Hematopoietic multipotent progenitor cell treated with erythropoietin and hydrocortisone succinate and interleukin-3 and kit ligand, for 4 days (in vitro differentiated cells): ENCODE results near the gene PDE1C.
A peak's percentile ranks its signal among the peaks of the same experiment; 100 is the strongest.
"Not testable (repeated sequence)": the region's sequence is repeated elsewhere in the genome, so short reads cannot be mapped to it uniquely, and the experiment has no call there.

ENCODE experiments used
- DNase-seq: peaks from one replicate; pipeline ENCODE4 v3.0.0-alpha.2; 2015

PDE1C gene

DNA sequence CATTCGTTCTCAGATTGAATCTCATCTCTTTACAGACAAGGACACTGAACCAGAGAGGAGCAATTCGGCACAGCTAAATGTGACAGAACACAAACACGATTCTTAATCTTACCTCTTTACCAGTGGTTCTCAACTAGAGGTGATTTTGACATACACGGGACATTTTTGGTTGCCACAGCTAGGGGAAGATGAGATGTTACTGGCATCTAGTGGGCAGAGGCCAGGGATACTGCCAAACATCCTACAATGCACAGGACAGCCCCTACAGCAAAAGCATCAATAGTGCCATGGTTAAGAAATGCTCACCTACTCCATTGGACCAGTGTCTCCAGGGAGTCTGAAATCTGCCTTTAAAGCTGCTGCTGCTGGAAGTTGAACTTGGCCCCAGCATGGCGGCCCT lies 27.3 kb downstream of the PDE1C start:
- DNase-seq, result no peak

DNA sequence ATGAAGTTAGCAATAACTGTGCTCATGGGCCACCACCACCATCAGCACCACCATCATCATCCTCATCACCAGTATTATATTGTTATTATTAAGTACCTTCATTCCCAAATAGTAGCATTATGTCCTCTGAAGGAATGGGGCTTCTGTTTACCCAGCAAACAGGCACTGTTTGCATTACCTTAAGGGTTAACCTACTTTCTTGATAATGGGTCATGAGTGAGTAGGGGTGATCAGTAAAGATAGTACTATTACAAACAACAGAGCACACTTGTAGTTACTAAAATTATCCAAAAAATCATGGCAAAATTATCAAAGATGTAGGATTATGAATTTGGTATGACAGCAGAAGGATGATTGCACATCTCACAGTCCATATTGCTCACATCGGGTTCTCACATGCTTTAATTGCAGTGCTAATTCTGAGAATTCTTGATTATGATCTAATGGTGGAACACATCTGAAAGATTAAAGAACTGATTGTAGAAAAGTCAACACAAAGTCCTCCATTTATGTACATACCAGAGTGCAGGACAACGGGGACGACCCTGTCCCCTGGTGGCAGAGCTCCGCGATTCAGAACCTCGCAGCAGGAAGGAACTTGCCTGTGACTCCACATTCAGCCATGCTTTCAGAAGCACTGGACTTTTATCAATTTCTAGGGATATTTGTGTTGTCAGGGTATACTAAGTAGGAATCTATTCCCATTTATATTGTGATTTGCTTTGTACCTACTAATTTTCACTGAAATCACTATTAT lies 31.0 kb downstream of the PDE1C start:
- peak; percentile 29 for DNase-seq

DNA sequence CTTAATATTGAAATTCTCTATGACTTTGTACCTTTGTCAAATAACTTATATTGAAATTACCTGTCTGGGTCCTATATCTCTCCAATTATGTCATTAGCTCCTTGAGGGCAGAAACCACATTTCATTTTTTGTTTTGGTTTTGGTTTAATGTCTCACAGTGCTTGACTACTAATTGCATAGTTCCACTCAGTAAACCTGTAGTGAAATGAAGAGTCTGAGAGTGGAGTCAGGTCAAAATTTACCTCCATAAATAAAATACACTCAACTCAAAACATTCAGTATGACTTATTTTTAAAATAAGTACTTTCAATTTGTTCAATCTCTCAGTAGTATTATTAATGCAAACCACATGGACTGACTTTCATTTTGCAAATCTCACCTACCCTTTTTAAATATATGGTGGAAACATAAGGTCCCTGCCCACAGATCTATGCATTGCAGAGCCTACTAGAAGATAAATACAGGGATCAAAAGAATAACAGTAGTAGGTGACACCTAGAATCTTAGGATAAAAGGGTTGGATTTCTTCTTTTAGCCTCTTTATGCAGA lies 32.5 kb downstream of the PDE1C start:
- DNase-seq, result no peak

DNA sequence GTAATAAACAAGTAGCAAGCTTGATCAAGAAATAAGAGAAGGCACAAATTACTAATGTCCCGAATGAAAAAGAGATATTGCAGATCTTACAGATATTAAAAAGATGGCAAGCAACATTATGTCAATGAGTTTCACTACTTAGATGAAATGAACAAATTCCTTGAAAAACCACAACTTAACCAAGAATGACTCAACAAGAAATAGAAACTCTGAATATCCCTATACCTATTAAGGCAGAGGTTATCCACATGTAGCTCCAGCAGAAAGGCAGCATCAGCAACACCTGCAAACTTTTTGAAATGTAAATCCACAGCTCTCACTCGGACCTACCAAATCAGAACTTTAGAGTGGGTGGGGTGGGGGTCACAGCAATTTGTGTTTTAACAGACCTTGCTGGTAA lies 33.6 kb downstream of the PDE1C start:
- peak; percentile 61 for DNase-seq

DNA sequence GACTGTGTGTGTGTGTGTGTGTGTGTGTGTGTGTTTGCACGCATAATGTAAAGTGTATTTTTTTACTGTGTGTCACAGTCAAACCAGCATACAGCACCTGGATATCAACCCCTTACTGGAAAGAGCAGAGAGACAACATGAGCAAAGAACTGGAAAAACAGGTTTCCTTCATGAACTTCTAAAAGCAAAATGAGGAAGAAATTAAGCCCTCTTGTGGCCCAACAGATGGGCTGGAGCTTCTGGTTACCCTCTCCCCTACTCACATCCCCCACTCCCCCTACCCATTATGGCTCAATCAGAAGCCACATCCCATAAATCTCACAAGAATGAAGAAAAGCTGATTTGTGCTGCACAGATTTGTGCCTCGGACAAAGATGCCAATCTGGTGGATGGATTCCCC lies 36.2 kb downstream of the PDE1C start:
- DNase-seq, result no peak

DNA sequence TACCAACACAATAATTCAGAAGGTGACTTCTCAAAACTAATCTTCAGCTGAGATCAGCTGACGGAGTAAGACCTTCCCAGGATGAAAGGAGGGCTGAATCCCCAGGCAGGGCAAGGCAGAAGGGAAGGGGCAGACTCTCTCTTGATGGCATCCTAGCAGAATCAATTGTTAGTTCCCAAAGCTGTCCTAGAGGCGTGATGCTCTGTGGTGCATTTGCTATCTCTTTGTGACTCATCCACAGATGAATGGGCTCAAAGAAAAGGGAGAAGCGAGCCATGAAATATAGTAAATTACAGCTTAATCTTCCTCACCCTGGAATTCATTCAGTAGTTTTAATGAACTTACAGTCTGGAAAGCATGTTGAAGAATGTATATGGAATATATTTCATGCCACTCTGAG lies 37.2 kb downstream of the PDE1C start:
- DNase-seq, result no peak

DNA sequence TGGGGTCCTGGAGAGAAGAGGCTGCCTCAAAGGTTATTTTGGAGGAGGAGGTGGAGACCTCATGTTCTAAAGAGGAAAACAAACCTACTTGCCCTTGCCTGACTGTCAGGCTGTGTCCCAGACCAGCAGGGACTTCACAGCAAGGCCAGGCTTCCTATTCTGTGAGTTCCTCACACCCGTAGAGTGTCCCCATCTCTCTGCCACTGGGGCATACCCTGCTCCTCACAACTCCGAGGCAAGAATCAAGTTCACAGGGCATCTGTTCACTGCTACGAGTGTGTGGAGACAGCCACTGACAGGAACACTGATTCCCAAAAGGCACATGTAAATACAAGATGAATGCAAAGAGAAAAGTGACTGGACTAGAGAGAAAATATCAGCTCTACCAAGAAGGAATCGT lies 38.0 kb downstream of the PDE1C start:
- no peak for DNase-seq

DNA sequence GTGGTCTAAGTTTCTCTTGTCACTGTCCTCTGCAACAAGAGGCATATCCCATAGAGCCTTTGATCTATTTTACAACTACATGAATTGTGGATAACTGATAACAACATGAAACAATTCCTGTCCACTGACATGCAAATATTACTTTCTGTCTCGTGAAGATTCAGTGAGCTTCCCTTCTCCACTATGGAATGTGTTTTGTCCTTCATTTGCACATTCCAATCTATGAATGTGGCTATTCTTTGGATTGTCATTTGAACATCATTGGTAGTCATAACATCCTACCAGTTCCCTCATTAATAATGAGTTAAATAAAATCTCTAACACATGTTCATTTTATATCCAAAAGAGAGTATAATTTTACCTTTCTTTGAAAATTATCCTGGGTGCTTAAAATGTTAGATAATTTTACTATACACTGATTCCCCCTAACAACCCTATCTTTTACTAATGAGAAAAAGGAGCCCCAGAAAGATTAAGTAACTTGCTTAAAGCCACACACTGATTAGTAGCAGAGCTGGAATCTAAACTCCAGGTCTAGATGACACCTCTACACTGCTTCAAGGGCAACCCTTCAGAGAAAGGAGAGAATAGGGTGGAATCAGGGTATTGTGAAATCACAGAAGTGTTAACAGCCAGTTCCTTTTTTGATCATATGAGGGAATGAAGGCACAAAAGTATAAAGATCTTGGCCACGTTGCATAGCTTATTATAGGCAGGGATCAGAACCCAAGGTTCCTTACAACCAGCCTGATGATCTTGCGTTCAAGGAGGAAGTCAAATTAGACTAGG lies 39.1 kb downstream of the PDE1C start:
- DNase-seq, result peak; percentile 27

DNA sequence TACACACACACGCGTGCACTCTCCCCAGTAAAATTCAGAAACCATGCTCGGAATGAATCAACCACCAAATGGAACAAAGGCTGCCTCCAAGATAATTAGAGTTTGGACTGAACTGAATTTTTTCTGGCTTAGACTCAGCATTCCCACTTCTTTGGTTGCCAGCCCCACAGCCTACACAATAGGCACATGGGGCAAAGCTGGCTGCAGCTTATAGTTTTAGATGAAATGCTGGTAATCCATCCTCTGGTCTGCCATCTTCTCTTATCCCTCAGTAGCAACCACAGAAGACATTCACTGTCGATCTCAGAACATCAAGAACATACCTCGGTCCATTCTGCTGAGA lies 44.2 kb downstream of the PDE1C start:
- DNase-seq, result no peak

DNA sequence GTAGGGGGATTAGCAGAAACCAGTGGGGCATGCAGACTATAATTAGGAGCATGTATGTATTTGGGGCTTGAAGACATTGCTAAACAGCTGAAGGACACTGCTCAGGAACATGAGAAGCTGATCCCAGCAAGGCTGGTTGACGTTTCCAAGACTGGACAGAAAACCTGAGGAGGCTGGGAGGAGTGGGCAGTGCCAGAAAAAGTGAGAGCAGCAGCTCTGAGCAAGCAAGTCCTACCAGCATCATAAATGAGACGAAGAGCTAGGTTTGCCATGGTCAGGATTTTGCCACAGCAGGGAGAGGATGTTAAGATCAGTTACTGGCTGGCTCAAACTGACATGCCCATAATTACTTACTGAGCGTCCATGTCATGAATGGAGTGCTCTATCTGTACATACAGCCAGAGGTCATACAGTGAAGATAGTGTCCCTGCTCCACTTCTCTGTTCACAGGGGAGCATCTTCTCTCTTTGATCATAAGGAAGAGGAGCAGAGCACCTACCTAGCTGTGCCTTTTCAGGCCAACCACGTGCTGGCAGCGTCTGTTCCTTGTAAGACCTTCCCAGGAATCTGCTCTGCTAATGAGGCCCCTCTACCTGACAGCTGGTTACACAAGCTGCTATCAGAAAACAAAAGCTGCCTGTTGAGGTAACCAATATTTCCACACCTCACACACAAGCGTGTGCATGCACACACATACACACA lies 44.7 kb downstream of the PDE1C start:
- no peak for DNase-seq

DNA sequence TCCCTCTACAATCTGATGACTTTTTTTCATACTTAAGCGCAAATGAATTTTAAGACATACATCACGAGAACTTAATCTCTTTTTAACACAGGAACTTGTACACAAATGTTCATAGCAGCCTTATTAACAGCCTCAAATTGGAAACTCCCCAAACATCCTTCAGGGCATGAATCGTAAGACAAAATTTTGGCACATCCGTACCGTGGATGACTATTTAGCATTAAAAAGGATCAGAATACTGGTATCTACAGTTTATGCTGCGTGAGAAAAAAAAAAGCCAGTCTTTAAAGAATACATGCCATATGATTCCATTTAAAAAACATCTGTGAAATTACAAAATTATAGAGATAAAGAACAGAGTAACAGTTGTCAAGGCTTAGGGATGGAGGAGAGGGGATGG lies 46.8 kb downstream of the PDE1C start:
- DNase-seq, result no peak

DNA sequence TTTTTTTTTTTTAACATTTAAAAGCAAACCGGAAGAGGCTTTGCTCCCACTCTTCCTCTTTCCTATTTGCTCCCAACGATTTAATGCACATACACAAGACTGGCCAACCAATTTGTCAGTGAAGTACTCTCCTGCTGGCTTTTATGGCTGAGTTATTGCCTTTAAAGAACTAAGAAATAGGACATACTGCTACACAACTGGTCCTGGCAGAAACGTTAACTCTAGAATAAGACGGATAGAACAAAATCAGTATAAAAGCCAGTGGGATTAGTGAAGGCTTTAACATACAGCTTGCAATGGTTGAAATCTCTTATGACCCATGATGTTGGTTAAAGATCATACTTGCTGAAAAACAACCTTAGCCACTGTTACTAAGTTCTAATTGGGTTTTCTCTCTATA lies 47.2 kb downstream of the PDE1C start:
- DNase-seq, result no peak

DNA sequence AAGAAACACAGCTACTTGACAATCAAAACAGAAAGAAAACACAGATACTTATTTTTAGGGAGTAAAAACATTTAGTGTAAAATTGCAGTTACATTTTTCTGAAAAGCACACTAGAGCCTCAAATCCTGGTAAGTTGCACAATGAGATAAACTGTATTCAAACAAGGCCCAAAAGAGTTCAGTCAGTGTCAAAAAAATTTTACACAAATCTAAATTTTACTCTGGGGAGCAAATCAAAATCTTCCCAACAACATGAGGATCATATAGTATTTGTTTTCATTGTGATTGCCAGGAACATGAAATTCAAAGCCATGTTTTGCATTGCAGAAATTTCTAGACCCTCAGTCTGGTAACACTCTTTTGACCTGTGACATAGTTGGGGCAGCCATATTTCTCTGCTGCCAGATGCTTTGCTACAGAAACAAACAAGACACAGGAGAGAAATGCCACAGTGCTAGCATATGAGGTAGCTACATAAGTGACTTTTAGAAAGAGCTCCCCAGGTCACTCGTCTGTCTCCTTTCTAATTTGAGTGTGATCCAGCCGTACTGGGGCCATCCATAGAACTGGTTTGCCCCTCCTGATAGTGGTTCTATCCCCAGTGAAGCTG lies 49.6 kb downstream of the PDE1C start:
- no peak for DNase-seq

DNA sequence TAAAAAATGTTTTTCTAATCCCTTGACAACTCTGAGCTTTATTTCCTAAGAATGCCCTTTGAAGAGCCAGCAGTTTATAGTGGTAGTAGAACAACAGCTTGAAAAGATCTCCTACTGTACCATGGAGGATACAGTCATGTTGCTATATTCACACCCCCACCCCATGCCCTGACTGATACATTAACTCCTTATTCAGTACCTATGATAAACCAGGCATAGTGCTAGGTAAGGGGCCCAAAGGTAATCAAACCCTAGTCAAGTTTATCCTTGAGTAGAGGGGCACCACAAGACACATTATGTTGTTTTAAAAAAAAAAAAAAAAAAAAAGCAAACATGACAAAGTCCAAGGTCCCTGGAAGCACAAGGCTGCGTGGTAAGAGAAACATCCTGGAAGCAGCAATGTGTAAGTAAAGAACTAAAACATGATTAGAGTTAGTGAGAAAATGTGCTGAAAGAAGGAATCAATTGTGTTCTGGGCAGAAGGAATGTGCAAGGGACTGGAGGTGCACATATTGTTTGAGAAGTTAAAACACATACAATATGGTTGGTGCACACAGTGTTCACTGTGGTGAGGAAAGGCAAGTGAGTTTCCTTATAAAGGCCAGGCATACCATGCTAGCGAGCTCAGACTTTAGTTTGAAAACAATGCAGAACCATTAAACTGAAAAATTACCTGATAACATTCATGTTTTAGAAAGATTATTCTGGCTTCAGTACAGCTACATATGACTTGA lies 51.2 kb downstream of the PDE1C start:
- DNase-seq, result no peak

DNA sequence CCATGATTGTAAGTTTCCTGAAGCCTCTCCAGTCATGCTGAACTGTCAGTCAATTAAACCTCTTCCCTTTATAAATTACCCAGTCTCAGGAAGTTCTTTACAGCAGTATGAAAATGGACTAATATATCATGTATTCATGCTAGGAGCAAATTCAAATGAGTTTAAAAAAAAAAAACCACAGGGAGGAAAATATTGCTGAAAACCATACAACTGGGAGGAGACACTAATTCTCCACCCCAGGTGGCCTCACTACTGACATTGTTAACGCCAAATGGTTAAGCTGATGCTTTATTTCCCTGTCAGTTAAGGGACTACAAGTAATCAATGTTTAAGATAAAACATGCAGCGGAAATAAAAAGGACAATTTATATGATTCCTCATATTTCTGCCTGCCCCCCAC lies 55.1 kb downstream of the PDE1C start:
- DNase-seq, result no peak

DNA sequence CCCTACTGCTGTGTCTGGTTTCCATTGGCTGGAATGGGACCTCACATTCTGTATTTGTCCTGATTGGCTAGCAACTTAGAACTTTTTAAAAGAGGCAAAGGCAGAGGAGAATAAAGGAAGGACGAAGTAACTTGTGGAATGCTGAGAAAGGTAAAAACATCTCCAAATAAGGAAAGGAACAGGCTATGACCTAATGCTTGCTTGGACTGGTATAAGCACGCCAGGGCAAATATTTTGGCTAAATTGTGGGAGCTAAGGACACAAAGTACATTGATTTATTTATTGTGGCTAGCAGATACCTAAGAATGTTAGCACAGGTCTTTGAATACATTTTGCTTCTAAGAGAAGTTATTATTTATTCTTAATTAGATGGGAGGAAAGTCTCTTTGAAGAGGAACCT lies 56.7 kb downstream of the PDE1C start:
- DNase-seq, result not testable (repeated sequence)

DNA sequence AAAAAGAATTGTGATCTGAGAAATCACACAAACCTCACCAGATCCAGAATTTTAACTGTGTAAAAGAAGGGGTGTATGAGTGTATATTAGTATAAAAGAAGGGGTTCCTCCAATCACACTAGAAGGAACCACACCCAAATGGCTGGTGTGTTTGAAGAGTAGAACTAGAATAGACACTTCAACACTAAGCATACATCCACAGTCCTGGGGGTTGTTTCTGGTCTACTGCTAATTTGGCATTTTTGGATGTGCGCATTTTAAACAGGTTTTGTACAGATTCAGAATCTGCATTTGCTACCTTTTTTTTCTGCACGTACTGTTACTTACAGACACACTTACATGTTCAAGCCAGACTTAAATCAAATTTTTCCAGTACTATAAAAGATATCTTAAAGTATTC lies 64.6 kb downstream of the PDE1C start:
- DNase-seq, result no peak

DNA sequence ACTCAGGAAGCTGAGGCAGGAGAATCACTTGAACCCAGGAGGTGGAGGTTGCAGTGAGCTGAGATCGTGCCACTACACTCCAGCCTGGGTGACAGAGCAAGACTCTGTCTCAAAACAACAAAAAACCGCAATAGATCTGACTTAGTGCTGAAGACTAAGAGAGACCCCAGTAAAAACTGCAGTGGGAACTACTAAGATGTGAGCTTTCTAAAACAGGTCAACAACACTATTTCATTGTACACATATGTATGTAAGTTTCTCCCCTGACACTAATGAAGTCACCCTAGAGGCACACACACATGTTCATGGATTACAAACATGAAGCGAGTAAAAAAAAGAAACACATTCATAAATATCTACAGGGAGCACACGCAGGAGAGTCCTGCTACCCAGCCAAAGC lies 68.3 kb downstream of the PDE1C start:
- DNase-seq, result no peak

DNA sequence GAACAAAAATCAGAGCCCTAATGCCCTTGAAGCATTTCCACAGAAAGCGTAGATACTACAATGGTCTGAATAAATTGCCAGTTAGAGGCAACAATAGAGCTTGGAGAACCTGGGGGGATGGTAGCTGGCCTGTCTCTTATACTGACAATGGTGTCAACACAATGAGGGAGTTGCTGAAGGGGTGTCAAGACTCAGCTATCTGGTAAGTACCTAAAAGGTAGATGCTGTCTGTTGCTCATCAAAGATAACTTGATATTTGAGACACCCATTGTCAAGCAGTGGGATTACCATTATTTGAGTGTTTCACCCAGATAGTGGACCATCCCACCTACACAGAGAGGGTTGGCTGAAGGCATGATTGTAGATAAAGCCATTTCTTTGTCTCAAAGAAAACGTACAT lies 72.8 kb downstream of the PDE1C start:
- no peak for DNase-seq

DNA sequence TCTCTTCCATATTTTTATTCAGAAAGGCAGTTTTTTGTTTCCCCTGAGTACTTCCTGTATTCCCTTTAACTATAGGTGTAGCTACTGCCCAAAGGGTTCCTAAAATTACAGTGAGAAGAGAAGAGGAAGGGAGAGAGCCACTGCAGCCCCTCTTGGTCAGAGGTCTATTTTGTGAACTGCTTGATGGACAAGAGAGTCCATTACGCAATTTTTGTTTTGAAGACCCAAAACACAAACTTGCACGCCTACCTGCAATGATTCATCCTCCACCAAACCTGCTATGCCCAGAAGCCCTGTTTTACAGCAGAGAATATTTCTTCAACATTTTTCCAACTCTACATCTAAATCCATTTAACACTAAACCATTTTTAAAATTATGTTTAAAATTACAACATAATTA lies 75.1 kb downstream of the PDE1C start:
- DNase-seq, result no peak

DNA sequence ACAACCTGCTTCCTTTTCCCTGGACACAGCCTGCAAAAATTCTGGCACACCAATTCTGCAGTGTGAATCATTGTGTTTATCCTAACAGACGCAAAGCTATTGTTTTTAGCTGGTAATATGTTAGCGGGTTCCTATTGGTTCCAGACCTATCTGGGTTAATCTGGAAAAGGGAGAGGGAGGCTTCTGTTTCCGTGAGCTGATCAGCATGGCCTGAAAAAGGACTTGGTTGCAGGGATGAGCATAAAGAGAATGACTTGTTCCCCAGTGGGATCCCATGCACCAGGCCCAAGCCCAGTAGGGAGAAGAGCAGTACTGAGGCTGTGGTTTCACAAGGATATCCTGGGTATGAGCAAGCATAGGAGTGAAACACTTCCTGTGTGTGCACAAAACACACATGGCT lies 78.4 kb downstream of the PDE1C start:
- DNase-seq, result no peak

DNA sequence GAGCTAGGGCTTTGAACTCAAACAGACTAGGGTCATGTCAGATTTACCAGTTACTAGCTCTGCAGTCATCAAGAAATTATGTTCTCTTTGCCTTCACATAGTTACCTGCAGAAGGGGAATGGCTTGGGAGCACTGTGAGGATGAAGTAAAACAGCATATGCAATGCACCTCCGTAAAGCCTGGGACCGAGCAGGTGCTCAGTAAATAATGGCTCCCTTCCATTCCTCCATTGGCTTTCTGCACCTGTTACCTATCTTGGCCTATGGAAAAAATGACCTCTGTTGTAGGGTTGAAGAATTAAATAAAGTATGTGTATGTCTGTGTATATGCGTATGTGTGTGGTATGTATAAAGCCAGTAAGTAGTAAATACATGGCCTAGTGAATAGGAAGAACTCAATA lies 78.8 kb downstream of the PDE1C start:
- no peak for DNase-seq
